SU-DHL-6 (cell line): ENCODE results near the gene PDCD6IP.

ENCODE experiments used
- H2AFZ ChIP-seq: fragments of 200-600 bp; sonication (generic); 2 replicates; pipeline ENCODE4 v1.6.1; 2014; ENCODE audit warnings: low read depth, mild to moderate bottlenecking, moderate library complexity, mixed read lengths, antibody characterized with exemption, low read length; ENCODE audit not compliant: severe bottlenecking
- H3F3A ChIP-seq: fragments of 200-600 bp; shearing (Covaris generic); 2 replicates; pipeline ENCODE4 v1.6.0; 2016; ENCODE audit warnings: antibody characterized with exemption, mild to moderate bottlenecking; ENCODE audit not compliant: insufficient read depth
- H3K27ac ChIP-seq: fragments of 200-600 bp; sonication (generic); 2 replicates; pipeline ENCODE4 v1.5.1; 2016; ENCODE audit warnings: low read depth, mild to moderate bottlenecking, low read length, moderate library complexity, mixed read lengths
- H3K27me3 ChIP-seq: fragments of 200-600 bp; sonication (generic), shearing (Covaris generic); 2 replicates; pipeline ENCODE4 v1.6.0; 2014; ENCODE audit warnings: mild to moderate bottlenecking, low read length
- H3K36me3 ChIP-seq: fragments of 200-600 bp; sonication (generic); 2 replicates; pipeline ENCODE4 v1.6.1; 2014; ENCODE audit warnings: mild to moderate bottlenecking, low read length, mixed read lengths
- H3K4me2 ChIP-seq: fragments of 300-600, 200-600 bp; shearing (Covaris generic), sonication (generic); 2 replicates; pipeline ENCODE4 v1.6.0; 2014; ENCODE audit warnings: low read length, low read depth, mild to moderate bottlenecking; ENCODE audit not compliant: poor library complexity, severe bottlenecking
- H3K4me3 ChIP-seq: fragments of 200-600 bp; sonication (generic); 2 replicates; pipeline ENCODE4 v1.5.1; 2014; ENCODE audit warnings: antibody characterized with exemption, low read length, mild to moderate bottlenecking, mixed read lengths; ENCODE audit not compliant: insufficient read depth, poor library complexity, severe bottlenecking
- H3K79me2 ChIP-seq: fragments of 200-600 bp; sonication (generic); 2 replicates; pipeline ENCODE4 v1.6.1; 2014; ENCODE audit warnings: mild to moderate bottlenecking, low read length, moderate library complexity; ENCODE audit not compliant: insufficient read depth
- H3K9ac ChIP-seq: fragments of 200-600 bp; sonication (generic); 2 replicates; pipeline ENCODE4 v1.7.0; 2014; ENCODE audit warnings: mild to moderate bottlenecking, low read length
- H3K9me2 ChIP-seq: fragments of 200-600 bp; sonication (generic); replicated peaks from 2 replicates; pipeline ENCODE4 v1.6.1; 2014; ENCODE audit warnings: low read length; ENCODE audit not compliant: insufficient read depth
- H3K9me3 ChIP-seq: fragments of 200-600 bp; sonication (generic); 2 replicates; pipeline ENCODE4 v1.6.1; 2014; ENCODE audit warnings: low read length, mixed read lengths; ENCODE audit not compliant: insufficient read depth
- H4K20me1 ChIP-seq: fragments of 200-600 bp; sonication (generic); 2 replicates; pipeline ENCODE4 v1.6.1; 2014; ENCODE audit warnings: low read depth, mild to moderate bottlenecking, antibody characterized with exemption, low read length, moderate library complexity, mixed read lengths
- CTCF ChIP-seq: fragments of 200-600 bp; sonication (generic); IDR thresholded peaks from one replicate; pipeline ENCODE4 v1.5.1; 2017; ENCODE audit warnings: antibody characterized with exemption, mild to moderate bottlenecking, low read length, moderate library complexity; ENCODE audit not compliant: insufficient read depth, poor library complexity, severe bottlenecking
- EZH2phosphoT487 ChIP-seq: fragments of 200-600 bp; sonication (generic), shearing (Covaris generic); conservative IDR thresholded peaks from 2 replicates; pipeline ENCODE4 v1.6.1; 2018; ENCODE audit warnings: mild to moderate bottlenecking, antibody characterized with exemption, low read length, moderate library complexity, mixed read lengths

PDCD6IP gene

GRCh38 chr3:33897306-33897705 is 98.9 kb downstream of the PDCD6IP start:
- TF ChIP-seq EZH2phosphoT487 (no peak), CTCF (no peak)
- no peaks in the 10 kb centered on the region for H4K20me1 ChIP-seq
- H3F3A ChIP-seq = no peaks in the 10 kb centered on the region
- no peak overlapping the region for H3K9ac ChIP-seq
- H3K4me3 ChIP-seq = no peak overlapping the region
- no peaks in the 10 kb centered on the region for H3K9me3 ChIP-seq
- H3K79me2 ChIP-seq = no peaks in the 10 kb centered on the region
- H3K36me3 ChIP-seq = no peaks in the 10 kb centered on the region
- no peaks in the 10 kb centered on the region for H3K27me3 ChIP-seq
- H3K9me2 ChIP-seq = no peaks in the 10 kb centered on the region
- H3K27ac ChIP-seq = no peak overlapping the region
- no peak overlapping the region for H3K4me2 ChIP-seq
- H2AFZ ChIP-seq = no peak overlapping the region

GRCh38 chr3:33898901-33899300 is 100.5 kb downstream of the PDCD6IP start:
- Histone ChIP-seq H3K4me3 (no peak overlapping the region), H2AFZ (no peak overlapping the region), H3K79me2 (no peaks in the 10 kb centered on the region), H4K20me1 (no peaks in the 10 kb centered on the region), H3K27me3 (no peaks in the 10 kb centered on the region), H3K9me3 (no peaks in the 10 kb centered on the region), H3K9me2 (no peaks in the 10 kb centered on the region), H3K9ac (no peak overlapping the region), H3K4me2 (no peak overlapping the region), H3K36me3 (no peaks in the 10 kb centered on the region), H3K27ac (no peak overlapping the region), H3F3A (no peaks in the 10 kb centered on the region)
- TF ChIP-seq CTCF = no peak
- TF ChIP-seq EZH2phosphoT487 = no peak

- H3K9me2 ChIP-seq = no peaks in the 10 kb centered on the region
- no peak overlapping the region for H3K27ac ChIP-seq
- no peaks in the 10 kb centered on the region for H3F3A ChIP-seq
- no peak overlapping the region for H3K9ac ChIP-seq
- no peak overlapping the region for H3K4me2 ChIP-seq
- no peak overlapping the region for H2AFZ ChIP-seq
- no peaks in the 10 kb centered on the region for H3K36me3 ChIP-seq
- no peak overlapping the region for H3K4me3 ChIP-seq
- H3K27me3 ChIP-seq = no peaks in the 10 kb centered on the region
- TF ChIP-seq CTCF (no peak), EZH2phosphoT487 (no peak)
- no peaks in the 10 kb centered on the region for H4K20me1 ChIP-seq
- no peaks in the 10 kb centered on the region for H3K9me3 ChIP-seq
- no peaks in the 10 kb centered on the region for H3K79me2 ChIP-seq
These were observed 102.0 kb downstream of the PDCD6IP start for GRCh38 chr3:33900440-33900808.
